ENCODE results near the gene SPRY4. TPM values are rescaled to one million over a fixed set of nuclear protein-coding genes. Genes with fewer than 3 reads are reported as not detected.
"Not testable (repeated sequence)": the region's sequence is repeated elsewhere in the genome, so short reads cannot be mapped to it uniquely, and the experiment has no call there.

The SPRY4 gene
- total RNA-seq, 1 donor from 2014 or later, result 14.8 TPM

DNA sequence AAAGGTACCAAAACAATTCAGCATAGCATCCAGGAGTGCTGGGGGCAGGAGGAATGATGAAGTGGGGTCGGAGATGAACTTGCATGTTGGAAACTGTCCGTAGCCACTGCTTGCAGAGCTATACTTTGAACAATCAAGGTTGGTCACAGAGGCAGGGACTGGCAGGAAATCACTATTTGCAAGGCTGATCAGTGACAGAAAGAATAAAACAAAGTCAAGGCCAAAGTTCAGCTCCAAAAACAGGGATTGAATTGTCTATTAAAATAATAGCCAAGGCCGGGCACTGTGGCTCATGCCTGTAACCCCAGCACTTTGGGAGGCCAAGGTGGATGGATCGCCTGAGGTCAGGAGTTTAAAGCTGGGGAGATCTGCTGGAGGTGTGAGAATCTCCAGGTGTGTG, 18.7 kb upstream of the SPRY4 start:
- Mint-ChIP-seq H3K9me3 (ENCODE audit: low read depth) (peaks cover 19% of the 10 kb centered on the region), H3K27ac (no peak overlapping the region), H3K4me1 (ENCODE audit: low read depth) (no peaks in the 10 kb centered on the region), H3K27me3 (no peaks in the 10 kb centered on the region), H3K36me3 (ENCODE audit: insufficient read depth) (peaks cover 27% of the 10 kb centered on the region), H3K4me3 (ENCODE audit: low read depth) (no peak overlapping the region)
- DNase-seq (ENCODE audit: low spot score, unreplicated experiment), result no peak
- TF ChIP-seq, protein P1, sequence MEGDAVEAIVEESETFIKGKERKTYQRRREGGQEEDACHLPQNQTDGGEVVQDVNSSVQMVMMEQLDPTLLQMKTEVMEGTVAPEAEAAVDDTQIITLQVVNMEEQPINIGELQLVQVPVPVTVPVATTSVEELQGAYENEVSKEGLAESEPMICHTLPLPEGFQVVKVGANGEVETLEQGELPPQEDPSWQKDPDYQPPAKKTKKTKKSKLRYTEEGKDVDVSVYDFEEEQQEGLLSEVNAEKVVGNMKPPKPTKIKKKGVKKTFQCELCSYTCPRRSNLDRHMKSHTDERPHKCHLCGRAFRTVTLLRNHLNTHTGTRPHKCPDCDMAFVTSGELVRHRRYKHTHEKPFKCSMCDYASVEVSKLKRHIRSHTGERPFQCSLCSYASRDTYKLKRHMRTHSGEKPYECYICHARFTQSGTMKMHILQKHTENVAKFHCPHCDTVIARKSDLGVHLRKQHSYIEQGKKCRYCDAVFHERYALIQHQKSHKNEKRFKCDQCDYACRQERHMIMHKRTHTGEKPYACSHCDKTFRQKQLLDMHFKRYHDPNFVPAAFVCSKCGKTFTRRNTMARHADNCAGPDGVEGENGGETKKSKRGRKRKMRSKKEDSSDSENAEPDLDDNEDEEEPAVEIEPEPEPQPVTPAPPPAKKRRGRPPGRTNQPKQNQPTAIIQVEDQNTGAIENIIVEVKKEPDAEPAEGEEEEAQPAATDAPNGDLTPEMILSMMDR (IDR thresholded peaks at IDR 0.05; ENCODE audit: unreplicated experiment), result no peak

DNA sequence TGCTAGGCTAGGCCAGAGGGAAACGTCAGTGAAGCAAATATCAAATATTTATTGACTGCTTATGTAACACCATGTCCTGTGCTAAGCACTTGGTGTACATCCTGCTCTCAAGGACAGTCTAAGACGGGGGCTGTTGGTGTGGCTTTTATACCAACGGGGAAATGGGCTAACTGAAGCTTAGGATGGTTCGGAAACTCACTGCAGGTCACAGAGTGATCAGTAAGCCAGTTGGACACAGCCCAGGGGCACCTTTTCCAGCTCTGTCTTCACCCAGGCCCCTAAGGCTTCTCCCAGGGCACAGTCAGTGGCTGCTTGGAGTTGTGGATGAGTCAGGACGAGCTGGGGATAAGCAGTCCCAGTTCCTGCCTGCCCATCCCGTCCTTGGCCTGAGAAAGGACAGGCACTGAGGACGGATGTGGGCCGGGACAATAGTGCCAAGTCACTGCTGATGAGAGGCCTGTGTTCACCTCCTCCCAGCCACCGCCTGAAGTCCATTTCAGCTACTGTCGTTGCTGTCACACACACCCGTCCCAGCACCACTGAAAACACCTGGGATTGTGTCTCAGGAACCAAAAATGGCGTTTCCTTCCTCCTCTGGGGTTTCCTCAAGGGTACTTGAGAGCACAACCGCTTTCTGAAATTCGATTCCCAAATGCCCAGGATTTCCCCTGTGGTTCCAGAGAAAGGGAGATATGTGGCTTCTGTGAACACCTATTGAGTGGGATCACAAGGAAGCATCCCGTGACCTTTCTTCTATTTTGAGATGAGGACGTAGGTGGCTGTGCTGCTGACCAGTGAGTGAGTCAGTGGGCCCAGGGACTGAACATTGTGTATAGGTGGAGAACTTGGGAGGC, 17.5 kb upstream of the SPRY4 start:
- no peaks in the 10 kb centered on the region for H3K27me3 Mint-ChIP-seq
- H3K27ac Mint-ChIP-seq, result no peak overlapping the region
- H3K4me1 Mint-ChIP-seq (ENCODE audit: low read depth), result no peaks in the 10 kb centered on the region
- DNase-seq (ENCODE audit: low spot score, unreplicated experiment), result no peak
- TF ChIP-seq, protein P1 (IDR thresholded peaks at IDR 0.05; ENCODE audit: unreplicated experiment), result no peak
- no peak overlapping the region for H3K4me3 Mint-ChIP-seq (ENCODE audit: low read depth)
- H3K9me3 Mint-ChIP-seq (ENCODE audit: low read depth), result peaks cover 19% of the 10 kb centered on the region
- H3K36me3 Mint-ChIP-seq (ENCODE audit: insufficient read depth), result peaks cover 27% of the 10 kb centered on the region

DNA sequence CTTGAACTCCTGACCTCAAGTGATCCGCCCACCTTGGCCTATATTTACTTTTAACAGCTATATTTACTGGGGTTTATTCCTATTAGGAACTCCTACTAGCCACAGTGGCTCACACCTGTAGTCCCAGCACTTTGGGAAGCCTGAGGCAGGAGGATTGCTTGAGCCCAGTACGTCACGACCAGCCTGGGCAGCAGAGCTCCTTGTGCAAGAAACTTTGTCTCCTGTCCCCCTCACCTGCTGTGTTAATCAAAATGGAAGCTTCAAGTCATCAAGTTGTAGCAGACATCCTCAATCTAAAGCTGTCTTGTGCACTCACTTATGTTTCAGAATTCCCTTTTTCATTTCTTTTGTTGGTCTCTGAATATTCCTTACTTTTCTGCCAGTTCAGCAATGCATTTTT, 15.0 kb upstream of the SPRY4 start:
- TF ChIP-seq, protein P1 (IDR thresholded peaks at IDR 0.05; ENCODE audit: unreplicated experiment), result no peak
- H3K4me1 Mint-ChIP-seq (ENCODE audit: low read depth), result peaks cover 2% of the 10 kb centered on the region
- H3K9me3 Mint-ChIP-seq (ENCODE audit: low read depth), result peaks cover 15% of the 10 kb centered on the region
- H3K4me3 Mint-ChIP-seq (ENCODE audit: low read depth), result no peak overlapping the region
- H3K27me3 Mint-ChIP-seq, result no peaks in the 10 kb centered on the region
- no peak for DNase-seq (ENCODE audit: low spot score, unreplicated experiment)
- H3K27ac Mint-ChIP-seq, result no peak overlapping the region
- H3K36me3 Mint-ChIP-seq (ENCODE audit: insufficient read depth), result peaks cover 14% of the 10 kb centered on the region

DNA sequence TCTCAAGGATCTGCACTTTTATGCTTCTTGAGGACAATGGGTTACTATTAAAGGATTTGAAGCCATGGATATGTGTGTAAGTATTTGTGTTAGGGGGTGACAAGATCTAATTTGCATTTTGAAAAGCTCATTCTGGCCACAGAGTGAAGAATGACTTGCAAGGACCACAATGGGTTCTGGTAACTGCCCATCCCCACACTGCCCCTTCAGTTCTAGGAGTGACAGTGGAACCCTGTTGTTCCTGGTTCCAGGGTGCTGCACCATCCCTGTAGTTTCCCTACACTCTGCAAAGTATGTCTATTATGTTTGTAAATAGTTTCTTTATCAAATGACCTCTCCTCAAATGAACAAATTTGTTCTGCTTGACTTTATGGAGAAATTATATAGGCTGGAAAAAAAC, 9.7 kb upstream of the SPRY4 start:
- no peak for DNase-seq (ENCODE audit: low spot score, unreplicated experiment)
- no peaks in the 10 kb centered on the region for H3K36me3 Mint-ChIP-seq (ENCODE audit: insufficient read depth)

DNA sequence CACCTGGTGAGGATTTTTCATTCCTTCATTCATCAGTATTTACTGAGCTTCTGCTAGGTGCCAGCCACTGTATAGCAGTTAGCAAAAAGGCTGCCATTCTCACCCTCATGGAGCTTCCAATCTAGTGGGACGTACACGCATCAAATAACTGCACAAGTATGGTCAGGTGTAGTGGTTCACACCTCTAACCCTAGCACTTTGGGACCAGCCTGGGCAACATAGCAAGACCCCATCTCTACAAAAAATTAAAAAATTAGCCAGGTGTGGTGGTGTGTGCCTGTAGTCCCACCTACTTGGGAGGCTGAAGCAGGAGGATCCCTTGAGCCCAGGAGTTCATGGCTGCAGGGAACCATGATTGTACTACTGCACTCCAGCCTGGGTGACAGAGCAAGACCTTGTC, 8.9 kb upstream of the SPRY4 start:
- DNase-seq (ENCODE audit: low spot score, unreplicated experiment); H3K4me1 Mint-ChIP-seq (ENCODE audit: low read depth); H3K27me3 Mint-ChIP-seq; H3K9me3 Mint-ChIP-seq (ENCODE audit: low read depth); H3K27ac Mint-ChIP-seq; H3K36me3 Mint-ChIP-seq (ENCODE audit: insufficient read depth); H3K4me3 Mint-ChIP-seq (ENCODE audit: low read depth): not testable (repeated sequence)

More for the DNA sequence above, 9.7 kb upstream of the SPRY4 start:
- no peaks in the 10 kb centered on the region for H3K27me3 Mint-ChIP-seq
- H3K4me3 Mint-ChIP-seq (ENCODE audit: low read depth), result no peak overlapping the region
- TF ChIP-seq, protein P1 (IDR thresholded peaks at IDR 0.05; ENCODE audit: unreplicated experiment), result no peak
- no peak overlapping the region for H3K27ac Mint-ChIP-seq
- no peaks in the 10 kb centered on the region for H3K9me3 Mint-ChIP-seq (ENCODE audit: low read depth)
- H3K4me1 Mint-ChIP-seq (ENCODE audit: low read depth), result peaks cover 5% of the 10 kb centered on the region

DNA sequence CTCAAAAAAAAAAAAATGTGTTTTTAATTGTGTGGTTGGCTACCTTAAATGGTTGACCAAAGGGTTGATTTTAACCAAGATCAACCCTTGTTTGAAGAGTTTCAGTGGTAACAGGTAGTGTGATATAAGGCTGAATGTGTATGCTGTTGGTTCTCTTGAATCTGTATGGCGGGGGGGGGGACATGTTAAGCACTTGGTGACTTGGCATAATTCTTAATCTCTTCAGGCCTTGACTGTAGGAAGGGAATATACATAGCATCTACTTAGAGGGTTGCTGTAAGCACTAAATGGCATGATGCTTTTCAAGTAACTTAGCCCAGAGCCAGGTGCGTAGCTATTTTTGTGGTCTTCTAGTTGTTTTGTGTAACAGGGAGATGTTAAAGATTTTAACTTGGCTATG, 5.6 kb upstream of the SPRY4 start:
- no peaks in the 10 kb centered on the region for H3K27me3 Mint-ChIP-seq
- no peak overlapping the region for H3K27ac Mint-ChIP-seq
- H3K4me1 Mint-ChIP-seq (ENCODE audit: low read depth), result peaks cover 22% of the 10 kb centered on the region
- TF ChIP-seq, protein P1 (IDR thresholded peaks at IDR 0.05; ENCODE audit: unreplicated experiment), result no peak
- no peak for DNase-seq (ENCODE audit: low spot score, unreplicated experiment)
- H3K4me3 Mint-ChIP-seq (ENCODE audit: low read depth), result no peak overlapping the region
- no peaks in the 10 kb centered on the region for H3K9me3 Mint-ChIP-seq (ENCODE audit: low read depth)
- H3K36me3 Mint-ChIP-seq (ENCODE audit: insufficient read depth), result no peaks in the 10 kb centered on the region

All from progenitor cell of endocrine pancreas (in vitro differentiated cells).